ENCODE measurements around the gene UNC5C. TPM values are rescaled to one million over a fixed set of nuclear protein-coding genes. Genes with fewer than 3 reads are reported as not detected.
"Not testable (repeated sequence)": the region's sequence is repeated elsewhere in the genome, so short reads cannot be mapped to it uniquely, and the experiment has no call there.

UNC5C gene
- total RNA-seq, 2 experiments from 2014 or later: not detected

DNA sequence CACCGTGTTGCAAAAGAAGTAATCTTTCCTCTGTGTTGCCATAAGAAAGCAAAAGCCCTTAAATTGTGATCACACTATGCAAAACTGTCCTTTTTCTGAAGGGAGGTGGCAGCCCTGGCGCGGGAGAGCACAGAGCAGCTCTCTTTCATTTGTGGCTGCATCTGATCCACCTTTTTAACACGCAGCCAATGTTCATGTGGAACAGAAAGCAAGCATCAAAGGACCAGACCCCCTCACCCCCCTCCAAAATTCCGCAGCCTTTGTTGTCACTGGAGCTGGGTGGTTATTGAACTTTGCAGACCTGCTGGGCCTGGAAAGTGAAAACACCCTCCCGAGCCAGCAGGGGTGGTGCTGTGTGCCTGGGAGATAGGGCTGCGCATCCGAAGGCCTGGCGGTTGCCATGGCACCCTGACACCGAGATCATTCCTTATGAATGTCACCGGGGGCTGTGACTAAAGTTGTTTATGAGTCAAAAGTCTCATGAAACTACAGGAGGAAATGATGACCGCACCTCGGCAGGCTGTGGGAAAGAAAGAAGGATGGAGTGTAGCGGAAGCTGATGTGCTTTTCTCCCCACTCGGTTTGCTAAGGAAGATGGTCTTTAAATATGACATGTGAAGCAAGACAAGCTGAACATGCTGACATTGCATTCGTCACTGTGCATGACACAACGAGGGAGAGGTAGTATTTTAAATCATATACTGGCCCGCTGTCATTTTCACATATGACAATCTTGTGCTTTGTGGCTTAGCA, 367.4 kb downstream of the UNC5C start:
- no peaks in the 10 kb centered on the region for H3K4me1 ChIP-seq (ENCODE audit: insufficient read depth, low read length)
- H3K27ac ChIP-seq (ENCODE audit: low read depth in 1 of 2, low read length in 2 of 2): no peak overlapping the region
- no peak overlapping the region for H3K4me3 Mint-ChIP-seq
- no peaks in the 10 kb centered on the region for H3K9me3 Mint-ChIP-seq
- CTCF ChIA-PET: no interaction called here
- no peaks in the 10 kb centered on the region for H3K36me3 Mint-ChIP-seq (ENCODE audit: low read depth)
- intact Hi-C loops (cut with DNase I, micrococcal nuclease): no loop called here
- peaks cover 0 to 10% of the 10 kb centered on the region in 2 experiments for H3K9me3 ChIP-seq (ENCODE audit: control insufficient read depth in 1 of 2, insufficient read depth in 1 of 2, low read length in 2 of 2)
- H3K27ac Mint-ChIP-seq: no peak overlapping the region
- TF ChIP-seq CTCF (IDR thresholded peaks at IDR 0.05): no peak
- DNase-seq: peak in 5 of 14 experiments; percentile 15 to 56 (median 44)
- no peaks in the 10 kb centered on the region for H3K27me3 ChIP-seq (ENCODE audit: control insufficient read depth in 1 of 2, insufficient read depth in 2 of 2, low read length in 2 of 2)
- ATAC-seq (ENCODE audit: poor library complexity): peak; percentile 46
- H3K4me3 ChIP-seq (ENCODE audit: low read length): no peak overlapping the region
- no peaks in the 10 kb centered on the region for H3K27me3 Mint-ChIP-seq
- H3K4me1 Mint-ChIP-seq (ENCODE audit: low read depth): no peaks in the 10 kb centered on the region
- no peaks in the 10 kb centered on the region for H3K36me3 ChIP-seq (ENCODE audit: insufficient read depth, low read length)
- POLR2A ChIA-PET: no interaction called here

DNA sequence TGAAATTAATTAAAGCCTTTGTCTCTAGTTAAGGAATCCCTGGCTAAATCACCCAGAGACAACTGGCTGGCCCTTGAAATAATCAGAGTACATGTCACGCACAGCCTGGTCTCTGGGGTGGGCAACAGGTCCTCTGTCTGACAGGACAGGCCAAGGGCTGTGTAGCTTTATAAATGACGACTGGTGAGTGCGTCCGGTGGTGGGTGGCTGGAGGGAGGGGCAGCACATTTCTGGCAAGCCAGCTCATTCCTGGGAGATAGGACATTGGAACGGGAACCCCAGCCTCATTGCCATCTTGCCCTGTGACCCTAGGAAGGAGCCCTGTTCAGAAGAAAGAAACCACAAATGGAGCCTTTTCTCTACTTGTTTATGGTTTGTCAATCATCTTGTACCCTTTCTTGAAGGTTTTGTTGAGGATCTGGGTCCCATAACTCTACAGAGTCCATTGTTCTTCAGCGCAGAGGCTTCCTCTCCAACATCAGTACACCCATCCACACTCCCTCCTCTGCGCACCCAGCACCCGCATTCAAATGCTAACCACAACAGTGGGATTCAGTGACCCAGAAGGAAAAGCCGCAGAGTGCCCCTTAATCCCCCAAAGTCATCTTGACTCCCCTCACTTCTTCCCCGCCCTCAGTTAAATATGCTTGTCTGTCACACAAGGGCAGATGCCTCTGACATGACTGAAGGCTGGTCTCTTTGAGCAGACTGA, 368.1 kb downstream of the UNC5C start:
- Histone ChIP-seq H3K27ac (ENCODE audit: low read depth in 1 of 2, low read length in 2 of 2) (no peak overlapping the region), H3K4me1 (ENCODE audit: insufficient read depth, low read length) (no peaks in the 10 kb centered on the region), H3K4me3 (ENCODE audit: low read length) (no peak overlapping the region), H3K9me3 (ENCODE audit: control insufficient read depth in 1 of 2, insufficient read depth in 1 of 2, low read length in 2 of 2) (peaks cover 0 to 10% of the 10 kb centered on the region in 2 experiments), H3K27me3 (ENCODE audit: control insufficient read depth in 1 of 2, insufficient read depth in 2 of 2, low read length in 2 of 2) (no peaks in the 10 kb centered on the region), H3K36me3 (ENCODE audit: insufficient read depth, low read length) (no peaks in the 10 kb centered on the region)
- Mint-ChIP-seq H3K36me3 (ENCODE audit: low read depth) (no peaks in the 10 kb centered on the region), H3K4me3 (no peak overlapping the region), H3K27ac (no peak overlapping the region), H3K4me1 (ENCODE audit: low read depth) (no peaks in the 10 kb centered on the region), H3K27me3 (no peaks in the 10 kb centered on the region), H3K9me3 (no peaks in the 10 kb centered on the region)
- no peak for DNase-seq
- ChIA-PET CTCF (no interaction called here), POLR2A (no interaction called here)
- ATAC-seq (ENCODE audit: poor library complexity): no peak
- TF ChIP-seq CTCF (IDR thresholded peaks at IDR 0.05): no peak
- intact Hi-C loops (cut with DNase I, micrococcal nuclease): no loop called here

- intact Hi-C loops (cut with DNase I, micrococcal nuclease): no loop called here
- no peak overlapping the region for H3K4me3 ChIP-seq (ENCODE audit: low read length)
- peaks cover 0 to 10% of the 10 kb centered on the region in 2 experiments for H3K9me3 ChIP-seq (ENCODE audit: control insufficient read depth in 1 of 2, insufficient read depth in 1 of 2, low read length in 2 of 2)
- Mint-ChIP-seq H3K27ac (no peak overlapping the region), H3K4me1 (ENCODE audit: low read depth) (no peaks in the 10 kb centered on the region), H3K4me3 (no peak overlapping the region), H3K9me3 (no peaks in the 10 kb centered on the region), H3K36me3 (ENCODE audit: low read depth) (no peaks in the 10 kb centered on the region), H3K27me3 (no peaks in the 10 kb centered on the region)
- H3K36me3 ChIP-seq (ENCODE audit: insufficient read depth, low read length): no peaks in the 10 kb centered on the region
- TF ChIP-seq CTCF (IDR thresholded peaks at IDR 0.05): no peak
- ChIA-PET CTCF (no interaction called here), POLR2A (no interaction called here)
- ATAC-seq (ENCODE audit: poor library complexity) (no peak), DNase-seq (no peak)
- no peak overlapping the region for H3K27ac ChIP-seq (ENCODE audit: low read depth in 1 of 2, low read length in 2 of 2)
- no peaks in the 10 kb centered on the region for H3K4me1 ChIP-seq (ENCODE audit: insufficient read depth, low read length)
- H3K27me3 ChIP-seq (ENCODE audit: control insufficient read depth in 1 of 2, insufficient read depth in 2 of 2, low read length in 2 of 2): no peaks in the 10 kb centered on the region
Observed at GRCh38 chr4:95178938-95179337, 369.8 kb downstream of the UNC5C start.

GRCh38 chr4:95171377-95171776, 377.4 kb downstream of the UNC5C start:
- ATAC-seq (ENCODE audit: poor library complexity); DNase-seq; H3K27ac ChIP-seq (ENCODE audit: low read depth in 1 of 2, low read length in 2 of 2); H3K27me3 Mint-ChIP-seq; H3K36me3 Mint-ChIP-seq (ENCODE audit: low read depth); H3K27me3 ChIP-seq (ENCODE audit: control insufficient read depth in 1 of 2, insufficient read depth in 2 of 2, low read length in 2 of 2); H3K9me3 ChIP-seq (ENCODE audit: control insufficient read depth in 1 of 2, insufficient read depth in 1 of 2, low read length in 2 of 2); POLR2A ChIA-PET; H3K9me3 Mint-ChIP-seq; H3K4me1 ChIP-seq (ENCODE audit: insufficient read depth, low read length); H3K27ac Mint-ChIP-seq; H3K36me3 ChIP-seq (ENCODE audit: insufficient read depth, low read length); intact Hi-C loops (cut with DNase I, micrococcal nuclease); H3K4me1 Mint-ChIP-seq (ENCODE audit: low read depth); H3K4me3 ChIP-seq (ENCODE audit: low read length); H3K4me3 Mint-ChIP-seq; CTCF ChIA-PET: not testable (repeated sequence)
